CD4-positive, alpha-beta T cell (primary cell): ENCODE data around the gene CFAP298. TPM values are rescaled to one million over a fixed set of nuclear protein-coding genes. Genes with fewer than 3 reads are reported as not detected.
A peak's percentile ranks its signal among the peaks of the same experiment; 100 is the strongest.

Source experiments
- ATAC-seq: fragments of 200-7000 bp; cut with Tn5 transposase; one replicate; pipeline ENCODE4 v1.10.0; 2022; ENCODE audit warnings: mild to moderate bottlenecking; ENCODE audit not compliant: poor library complexity
- CTCF ChIA-PET: fragments of 350-600 bp; sonication (Branson Sonifier 250); formaldehyde crosslinking; loops from one replicate; lab custom pipeline; 2021; ENCODE audit warnings: antibody characterized with exemption, inconsistent platforms; lab: Charles Lee
- POLR2A ChIA-PET: fragments of 350-600 bp; sonication (Branson Sonifier 250); formaldehyde crosslinking; loops from one replicate; lab custom pipeline; 2021; ENCODE audit warnings: antibody characterized with exemption, inconsistent platforms; lab: Charles Lee
- DNase-seq, 14 experiments: peaks; one replicate each; pipeline ENCODE4 v3.0.0-alpha.2; 2013 to 2020; ENCODE audit warnings: mixed read lengths in 2 of 14
- H3K27ac ChIP-seq, 2 donors: one replicate each; pipeline versions ENCODE4 v1.5.1 to v1.7.0; 2013; ENCODE audit warnings: low read length in 2 of 2, low read depth in 1 of 2, mild to moderate bottlenecking in 1 of 2
- H3K27me3 ChIP-seq, 2 experiments: 1 replicate in 1 of 2; 2 replicates in 1 of 2; pipeline versions ENCODE4 v1.6.1 to v1.7.0; 2013; ENCODE audit warnings: low read length in 2 of 2, control low read depth in 1 of 2, mild to moderate bottlenecking in 1 of 2, moderate library complexity in 1 of 2; ENCODE audit not compliant: insufficient read depth in 2 of 2, control insufficient read depth in 1 of 2
- H3K36me3 ChIP-seq: one replicate; pipeline ENCODE4 v1.6.1; 2013; ENCODE audit warnings: low read length, control low read depth; ENCODE audit not compliant: insufficient read depth
- H3K4me1 ChIP-seq: one replicate; pipeline ENCODE4 v1.6.1; 2013; ENCODE audit warnings: low read length, control low read depth; ENCODE audit not compliant: insufficient read depth
- H3K4me3 ChIP-seq: one replicate; pipeline ENCODE4 v1.5.1; 2013; ENCODE audit warnings: mild to moderate bottlenecking, low read length, moderate library complexity
- H3K9me3 ChIP-seq, 2 experiments: 1 replicate in 1 of 2; 2 replicates in 1 of 2; pipeline versions ENCODE4 v1.6.1 to v1.7.0; 2013; ENCODE audit warnings: low read length in 2 of 2, mild to moderate bottlenecking in 2 of 2, control low read depth in 1 of 2, moderate library complexity in 1 of 2; ENCODE audit not compliant: control insufficient read depth in 1 of 2, insufficient read depth in 1 of 2
- H3K27ac Mint-ChIP-seq: one replicate; pipeline ENCODE4 v1.8.0; 2020; ENCODE audit warnings: mixed read lengths
- H3K27me3 Mint-ChIP-seq: one replicate; pipeline ENCODE4 v1.8.0; 2021; ENCODE audit warnings: mixed read lengths
- H3K36me3 Mint-ChIP-seq: one replicate; pipeline ENCODE4 v1.8.0; 2021; ENCODE audit warnings: low read depth, mixed read lengths
- H3K4me1 Mint-ChIP-seq: one replicate; pipeline ENCODE4 v1.8.0; 2021; ENCODE audit warnings: low read depth, mixed read lengths
- H3K4me3 Mint-ChIP-seq: one replicate; pipeline ENCODE4 v1.8.0; 2020; ENCODE audit warnings: mild to moderate bottlenecking, mixed read lengths
- H3K9me3 Mint-ChIP-seq: one replicate; pipeline ENCODE4 v1.8.0; 2020; ENCODE audit warnings: mixed read lengths
- CTCF ChIP-seq: fragments of 200-600 bp; IDR thresholded peaks from one replicate; pipeline ENCODE4 v1.8.0; 2022; ENCODE audit warnings: antibody characterized with exemption, mild to moderate bottlenecking
- intact Hi-C, 2 experiments: fragments of 100-400 bp; cut with DNase I in 1 of 2; cut with micrococcal nuclease in 1 of 2; formaldehyde crosslinking; loops; one replicate each; pipeline versions ENCODE4 v1.15.1 to v1.9.0; 2023 to 2025; cut with DNase I, micrococcal nuclease
- total RNA-seq, 174 experiments: library from RNA in 2 of 174; stranded (reverse) in 2 of 174; gene quantifications; one replicate each; pipeline ENCODE4 v1.2.3 and lab custom pipeline; 2021 to 2026

Gene CFAP298
- total RNA-seq, 2 experiments from 2014 or later, result 7.6 to 9.4 TPM

- CTCF ChIA-PET, result interaction anchor here (0.7 to 1.6 kb wide), 7 partner anchors 10 to 168 kb away, joined by 3 to 7 read pairs (median 3); no protein-coding TSS in a partner anchor
- DNase-seq (peak; percentile 70 to 93 (median 78)), ATAC-seq (peak; percentile 87)
- intact Hi-C loops, result loop anchor here (2.0 to 10.0 kb wide), 6 partner anchors 41 to 167 kb away; partner anchors contain the start of gene EVA1C (in 1 of the 2)
- H3K4me1 ChIP-seq, result peaks cover 22% of the 10 kb centered on the region
- peaks cover 21% of the 10 kb centered on the region for H3K4me1 Mint-ChIP-seq
- H3K4me3 ChIP-seq, result peak overlapping the region; percentile 70
- H3K4me3 Mint-ChIP-seq, result peak overlapping the region; percentile 90
- H3K27me3 ChIP-seq, result no peaks in the 10 kb centered on the region
- peaks cover 6% of the 10 kb centered on the region for H3K9me3 Mint-ChIP-seq
- TF ChIP-seq CTCF, result peak; percentile 88
- no peaks in the 10 kb centered on the region for H3K9me3 ChIP-seq
- POLR2A ChIA-PET, result interaction anchor here (0.6 to 2.6 kb wide), 14 partner anchors 10 to 756 kb away, joined by 3 to 52 read pairs (median 4); partner anchors contain the start of genes CFAP298, EVA1C, MIS18A and URB1
- H3K36me3 ChIP-seq, result no peaks in the 10 kb centered on the region
- peaks cover 18% of the 10 kb centered on the region for H3K36me3 Mint-ChIP-seq
- H3K27me3 Mint-ChIP-seq, result no peaks in the 10 kb centered on the region
- peak overlapping the region; percentile 86 for H3K27ac Mint-ChIP-seq
- H3K27ac ChIP-seq, result peak overlapping the region; percentile 40 to 50
These were observed 42.6 kb downstream of the CFAP298 start for GRCh38 chr21:32569261-32570230.

GRCh38 chr21:32567626-32568025, 44.6 kb downstream of the CFAP298 start:
- no peak for TF ChIP-seq CTCF
- no peaks in the 10 kb centered on the region for H3K27me3 ChIP-seq
- Mint-ChIP-seq H3K36me3 (peaks cover 22% of the 10 kb centered on the region), H3K27ac (no peak overlapping the region), H3K27me3 (no peaks in the 10 kb centered on the region), H3K4me3 (no peak overlapping the region), H3K9me3 (peaks cover 6% of the 10 kb centered on the region), H3K4me1 (peaks cover 21% of the 10 kb centered on the region)
- DNase-seq, result no peak
- H3K27ac ChIP-seq, result no peak overlapping the region
- H3K4me1 ChIP-seq, result peaks cover 22% of the 10 kb centered on the region
- H3K36me3 ChIP-seq, result no peaks in the 10 kb centered on the region
- ChIA-PET CTCF (no interaction called here), POLR2A (interaction anchor here (1.2 kb wide), 1 partner anchor 159 kb away, joined by 4 read pairs; no protein-coding TSS in a partner anchor)
- intact Hi-C loops, result loop anchor here (2.0 to 10.0 kb wide), 5 partner anchors 43 to 165 kb away; partner anchors contain the start of gene EVA1C (in 1 of the 2)
- no peak overlapping the region for H3K4me3 ChIP-seq
- no peaks in the 10 kb centered on the region for H3K9me3 ChIP-seq
- no peak for ATAC-seq

- Histone ChIP-seq H3K27ac (no peak overlapping the region), H3K4me1 (peaks cover 22% of the 10 kb centered on the region), H3K27me3 (no peaks in the 10 kb centered on the region), H3K4me3 (no peak overlapping the region), H3K36me3 (no peaks in the 10 kb centered on the region), H3K9me3 (no peaks in the 10 kb centered on the region)
- H3K27me3 Mint-ChIP-seq, result no peaks in the 10 kb centered on the region
- DNase-seq, result no peak
- H3K9me3 Mint-ChIP-seq, result peaks cover 6% of the 10 kb centered on the region
- no peak for TF ChIP-seq CTCF
- intact Hi-C loops, result loop anchor here in 1 of 2 experiments (10.0 kb wide), 1 partner anchor 72 kb away; no protein-coding TSS in a partner anchor
- POLR2A ChIA-PET, result no interaction called here
- peaks cover 21% of the 10 kb centered on the region for H3K4me1 Mint-ChIP-seq
- CTCF ChIA-PET, result no interaction called here
- ATAC-seq, result no peak
- H3K27ac Mint-ChIP-seq, result no peak overlapping the region
- H3K4me3 Mint-ChIP-seq, result no peak overlapping the region
- H3K36me3 Mint-ChIP-seq, result peaks cover 22% of the 10 kb centered on the region
These were observed 45.3 kb downstream of the CFAP298 start for GRCh38 chr21:32566741-32567389.
